AG08396 (cell line): ENCODE measurements around the gene ADNP2.

Experiments used
- DNase-seq: peaks from one replicate; pipeline ENCODE4 v3.0.0; 2012; ENCODE audit warnings: low spot score, mixed read lengths

Gene ADNP2, protein sequence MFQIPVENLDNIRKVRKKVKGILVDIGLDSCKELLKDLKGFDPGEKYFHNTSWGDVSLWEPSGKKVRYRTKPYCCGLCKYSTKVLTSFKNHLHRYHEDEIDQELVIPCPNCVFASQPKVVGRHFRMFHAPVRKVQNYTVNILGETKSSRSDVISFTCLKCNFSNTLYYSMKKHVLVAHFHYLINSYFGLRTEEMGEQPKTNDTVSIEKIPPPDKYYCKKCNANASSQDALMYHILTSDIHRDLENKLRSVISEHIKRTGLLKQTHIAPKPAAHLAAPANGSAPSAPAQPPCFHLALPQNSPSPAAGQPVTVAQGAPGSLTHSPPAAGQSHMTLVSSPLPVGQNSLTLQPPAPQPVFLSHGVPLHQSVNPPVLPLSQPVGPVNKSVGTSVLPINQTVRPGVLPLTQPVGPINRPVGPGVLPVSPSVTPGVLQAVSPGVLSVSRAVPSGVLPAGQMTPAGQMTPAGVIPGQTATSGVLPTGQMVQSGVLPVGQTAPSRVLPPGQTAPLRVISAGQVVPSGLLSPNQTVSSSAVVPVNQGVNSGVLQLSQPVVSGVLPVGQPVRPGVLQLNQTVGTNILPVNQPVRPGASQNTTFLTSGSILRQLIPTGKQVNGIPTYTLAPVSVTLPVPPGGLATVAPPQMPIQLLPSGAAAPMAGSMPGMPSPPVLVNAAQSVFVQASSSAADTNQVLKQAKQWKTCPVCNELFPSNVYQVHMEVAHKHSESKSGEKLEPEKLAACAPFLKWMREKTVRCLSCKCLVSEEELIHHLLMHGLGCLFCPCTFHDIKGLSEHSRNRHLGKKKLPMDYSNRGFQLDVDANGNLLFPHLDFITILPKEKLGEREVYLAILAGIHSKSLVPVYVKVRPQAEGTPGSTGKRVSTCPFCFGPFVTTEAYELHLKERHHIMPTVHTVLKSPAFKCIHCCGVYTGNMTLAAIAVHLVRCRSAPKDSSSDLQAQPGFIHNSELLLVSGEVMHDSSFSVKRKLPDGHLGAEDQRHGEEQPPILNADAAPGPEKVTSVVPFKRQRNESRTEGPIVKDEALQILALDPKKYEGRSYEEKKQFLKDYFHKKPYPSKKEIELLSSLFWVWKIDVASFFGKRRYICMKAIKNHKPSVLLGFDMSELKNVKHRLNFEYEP

DNA sequence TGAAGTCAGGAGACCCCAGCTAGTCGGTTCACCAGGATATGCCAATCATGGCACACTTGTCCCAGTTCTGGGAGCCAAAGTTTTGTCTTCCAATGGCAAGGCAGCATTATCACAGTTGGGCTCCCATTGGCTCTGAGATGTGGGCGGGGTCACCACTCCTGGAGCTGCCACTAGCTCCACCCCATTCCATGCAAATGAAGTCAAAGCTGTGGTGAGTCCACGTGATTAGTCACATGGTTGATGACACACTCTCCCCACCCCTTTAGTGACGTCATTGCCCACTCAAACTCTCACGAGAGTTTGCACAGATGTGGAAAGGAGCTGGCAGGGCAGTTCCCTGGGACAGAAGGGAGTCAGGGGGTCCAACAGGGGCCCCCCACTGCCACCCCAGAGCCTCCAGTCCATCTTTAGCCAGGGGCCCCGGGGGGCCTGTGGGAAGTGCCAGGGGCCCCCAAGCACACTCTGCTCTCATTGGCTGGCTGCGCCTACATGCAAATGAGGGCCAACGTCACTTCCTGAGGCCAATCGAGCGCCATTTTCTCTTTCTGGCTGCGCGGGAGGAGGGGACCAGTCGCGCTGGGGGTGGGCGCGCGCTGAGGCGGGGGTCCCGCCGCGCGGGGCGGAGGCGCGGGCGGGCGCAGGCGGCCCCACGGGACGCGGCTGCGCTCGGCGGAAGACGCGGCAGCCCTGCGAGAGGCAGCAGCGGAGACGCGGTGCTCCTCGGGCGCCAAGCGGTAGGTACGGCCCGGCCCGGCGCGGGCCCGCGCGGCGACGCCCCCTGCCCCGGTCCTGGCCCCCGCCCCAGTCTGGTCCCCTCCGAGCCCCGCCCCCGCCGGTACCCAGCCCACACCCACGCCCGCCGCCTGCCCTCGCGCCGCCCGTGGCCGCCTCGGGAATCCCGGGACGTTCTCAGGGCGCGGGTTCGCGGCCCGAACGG is at the start of gene ADNP2:
TSS of gene ADNP2 (plus strand) at position 524 of the 937 bp plus-strand sequence. CDS start 8,281 bp downstream, outside the sequence.
- peak; percentile 97 for DNase-seq

DNA sequence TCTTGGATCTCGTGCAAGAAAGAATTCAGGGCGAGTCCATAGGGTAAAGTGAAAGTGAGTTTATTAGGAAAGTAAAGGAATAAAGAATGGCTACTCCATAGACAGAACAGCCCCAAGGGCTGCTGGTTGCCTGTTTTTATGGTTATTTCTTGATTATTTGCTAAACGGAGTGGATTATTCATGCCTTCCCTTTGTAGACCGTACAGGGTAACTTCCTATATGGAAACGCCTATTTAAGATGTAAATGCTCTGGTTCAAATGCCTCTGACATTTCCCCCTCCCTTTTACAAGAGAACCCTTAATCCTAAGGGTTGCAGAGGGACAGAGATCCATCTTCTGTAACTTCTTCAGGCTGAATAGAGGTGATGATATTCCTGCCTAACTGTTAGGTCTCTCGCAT is 49.1 kb upstream of the ADNP2 start:
- DNase-seq, result no peak

DNA sequence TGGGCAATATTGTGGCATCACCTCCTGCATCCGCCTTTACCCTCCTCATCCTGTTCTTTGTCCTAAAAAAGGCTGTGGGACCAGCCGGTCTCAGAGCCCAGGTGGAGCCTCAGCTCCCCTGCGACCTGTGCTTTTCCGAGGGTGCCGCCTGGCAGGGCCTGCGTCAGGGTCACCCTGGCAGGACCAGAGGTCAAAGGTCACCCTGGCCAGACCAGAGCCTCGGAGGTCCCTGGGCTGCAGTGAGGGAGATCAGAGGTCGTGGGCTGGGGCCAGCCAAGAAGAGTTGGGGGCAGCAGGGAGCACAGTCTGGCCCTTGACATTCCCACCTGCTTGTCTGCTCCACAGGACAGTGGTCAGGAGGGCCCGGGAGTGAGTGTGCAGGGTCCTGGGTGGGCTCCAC is 43.4 kb upstream of the ADNP2 start:
- DNase-seq, result no peak

DNA sequence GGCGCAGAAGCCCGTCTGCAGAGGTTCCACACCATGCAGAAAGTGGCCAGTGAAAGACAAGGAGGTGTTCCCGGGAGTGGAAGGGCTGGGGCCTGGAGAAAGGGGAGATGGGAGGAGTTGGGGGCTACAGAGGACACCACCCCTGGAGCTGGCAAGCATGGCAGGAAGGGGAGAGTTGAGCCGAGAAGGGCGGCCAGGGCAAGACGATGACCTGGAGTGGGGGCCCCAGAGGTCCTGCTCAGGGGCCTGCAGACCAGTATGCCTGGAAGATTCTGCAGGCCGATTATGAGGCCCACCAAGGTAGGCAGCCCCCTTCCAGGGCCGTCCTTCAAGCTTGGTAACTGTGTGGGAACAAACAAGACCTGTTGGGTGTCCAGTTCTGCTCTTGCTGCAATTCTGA is 41.7 kb upstream of the ADNP2 start:
- DNase-seq, result no peak

DNA sequence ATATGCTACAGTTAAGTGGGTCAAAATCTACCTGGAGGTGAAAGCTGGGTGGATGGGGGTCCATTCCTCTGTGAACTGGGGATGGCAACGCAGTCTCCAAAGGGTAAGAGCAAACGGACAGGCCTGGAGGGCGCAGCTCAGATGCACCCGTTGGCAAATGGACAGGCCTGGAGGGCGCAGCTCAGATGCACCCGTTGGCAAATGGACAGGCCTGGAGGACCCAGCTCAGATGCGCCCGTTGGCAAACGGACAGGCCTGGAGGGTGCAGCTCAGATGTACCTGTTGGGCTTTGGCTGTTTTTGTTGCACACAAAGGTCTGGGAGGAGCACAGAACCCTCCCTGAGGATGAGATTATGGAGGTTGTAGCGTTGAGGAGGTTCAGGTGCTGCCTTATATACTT is 41.2 kb upstream of the ADNP2 start:
- no peak for DNase-seq

DNA sequence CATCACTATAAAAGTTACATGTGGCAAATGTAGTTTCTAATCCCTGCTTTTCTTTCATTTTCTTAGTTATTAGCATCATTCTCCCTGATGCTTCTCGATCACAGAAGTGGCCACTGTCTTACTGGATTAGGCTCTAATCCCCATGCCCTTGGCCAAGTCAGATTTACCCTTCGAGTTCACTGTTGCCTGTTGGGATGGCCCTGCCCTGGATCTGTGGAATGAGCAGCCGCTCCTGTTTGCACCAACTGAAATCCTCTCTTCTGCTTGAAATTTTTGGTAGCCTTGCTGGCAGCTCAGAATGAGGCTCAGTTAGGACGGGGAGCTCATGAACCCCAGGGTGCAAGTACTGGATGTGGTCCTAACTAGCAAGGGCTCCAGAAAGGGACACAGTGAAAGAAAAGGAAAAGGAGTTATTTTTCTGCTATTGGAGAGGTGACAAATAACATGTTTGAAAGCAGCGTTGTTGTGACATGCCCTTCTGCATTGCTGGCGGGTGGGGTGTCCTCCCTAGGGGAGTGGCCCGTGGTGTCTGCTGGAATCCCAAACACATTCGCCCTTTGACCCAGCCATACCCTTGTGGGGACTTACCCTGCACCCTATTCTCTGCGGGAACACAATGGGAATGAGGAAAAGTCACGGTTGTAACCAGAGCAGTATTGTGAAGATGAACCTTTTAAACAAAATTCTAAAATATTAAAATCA is 40.3 kb upstream of the ADNP2 start:
- DNase-seq, result no peak

DNA sequence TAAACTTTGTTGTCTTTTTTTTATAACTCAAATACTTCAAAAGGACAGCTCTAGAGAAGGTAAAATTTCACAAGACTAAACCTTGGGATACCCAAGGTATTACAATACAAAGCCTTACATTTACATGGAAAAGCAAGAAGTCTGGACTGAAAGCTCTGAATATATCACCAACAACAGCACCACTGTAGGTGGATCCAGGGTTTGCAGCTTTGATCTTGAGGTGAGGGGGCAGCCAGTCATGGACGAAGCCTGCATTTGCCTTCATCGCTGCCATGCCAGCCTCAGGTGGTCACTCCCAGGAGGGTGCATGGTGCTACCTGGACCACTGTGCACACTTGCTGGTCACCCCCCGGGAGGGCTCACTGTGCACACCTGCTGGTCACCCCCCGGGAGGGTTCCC is 38.2 kb upstream of the ADNP2 start:
- no peak for DNase-seq

DNA sequence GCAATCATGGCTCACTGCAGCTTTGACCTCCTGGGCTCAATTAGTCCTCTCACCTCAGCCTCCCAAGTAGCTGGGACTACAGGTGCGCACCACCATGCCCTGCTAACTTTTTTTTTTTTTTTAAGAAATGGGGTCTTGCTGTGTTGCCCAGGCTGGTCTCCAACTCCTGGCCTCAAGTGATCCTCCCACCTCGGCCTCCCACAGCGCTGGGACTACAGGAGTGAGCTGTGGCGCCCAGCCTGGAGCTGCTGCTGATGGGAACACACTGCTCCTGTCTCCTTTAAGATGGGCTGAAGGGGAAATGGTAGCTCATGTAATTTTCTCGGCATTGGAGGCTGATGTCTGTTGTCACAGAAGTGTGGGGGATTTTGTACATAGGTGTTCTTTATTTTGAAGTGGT is 34.9 kb upstream of the ADNP2 start:
- no peak for DNase-seq

DNA sequence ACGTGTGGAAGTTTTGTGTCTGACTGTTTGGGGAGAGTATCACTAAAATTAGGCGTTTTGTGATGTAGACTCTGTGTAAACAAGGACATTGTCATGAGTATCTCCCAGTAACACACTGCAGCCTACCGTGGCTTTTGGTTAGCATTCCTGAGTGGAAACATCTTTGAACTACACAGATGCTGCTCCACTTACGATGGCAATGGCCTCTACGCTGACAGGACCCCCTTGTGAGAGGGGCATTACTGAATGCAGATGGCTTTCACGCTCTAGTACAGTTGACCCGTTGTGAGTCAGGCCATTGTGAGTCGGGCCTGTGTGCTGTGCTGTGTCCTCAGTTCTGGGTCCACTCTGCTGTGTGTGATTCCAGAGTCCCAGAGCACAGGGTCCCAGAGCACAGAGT is 34.4 kb upstream of the ADNP2 start:
- no peak for DNase-seq

DNA sequence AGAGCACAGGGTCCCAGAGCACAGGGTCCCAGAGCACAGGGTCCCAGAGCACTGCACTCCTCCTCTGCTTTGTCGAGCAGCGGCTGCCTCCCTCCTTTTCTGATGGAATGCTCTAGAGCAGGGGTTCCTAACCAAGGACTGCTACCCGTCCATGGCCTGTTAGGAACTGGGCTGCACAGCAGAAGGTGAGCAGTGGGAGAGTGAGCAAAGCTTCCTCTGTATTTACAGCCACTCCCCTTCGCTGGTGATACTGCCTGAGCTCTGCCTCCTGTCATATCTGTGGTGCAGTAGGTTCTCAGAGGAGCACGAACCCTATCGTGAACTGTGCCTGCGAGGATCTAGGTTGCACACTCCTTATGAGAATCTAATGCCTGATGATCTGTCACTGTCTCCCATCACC is 33.1 kb upstream of the ADNP2 start:
- no peak for DNase-seq

DNA sequence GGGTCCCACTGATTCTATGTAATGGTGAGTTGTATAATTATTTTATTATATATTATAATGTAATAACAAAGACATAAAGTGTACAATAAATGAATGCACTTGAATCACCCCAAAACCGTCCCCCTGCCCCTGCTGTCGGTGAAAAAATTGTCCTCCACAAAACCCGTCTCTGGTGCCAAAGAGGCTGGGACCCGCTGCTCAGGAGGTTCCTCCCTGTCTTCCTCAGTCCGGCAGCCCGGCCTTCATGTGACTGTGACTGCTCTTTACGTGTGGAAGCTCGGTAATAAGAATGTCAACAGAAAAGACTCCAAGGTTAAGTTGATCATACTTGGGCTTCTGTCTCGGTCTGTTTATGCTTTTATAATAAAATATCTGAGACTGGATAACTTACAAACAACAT is 32.7 kb upstream of the ADNP2 start:
- no peak for DNase-seq

DNA sequence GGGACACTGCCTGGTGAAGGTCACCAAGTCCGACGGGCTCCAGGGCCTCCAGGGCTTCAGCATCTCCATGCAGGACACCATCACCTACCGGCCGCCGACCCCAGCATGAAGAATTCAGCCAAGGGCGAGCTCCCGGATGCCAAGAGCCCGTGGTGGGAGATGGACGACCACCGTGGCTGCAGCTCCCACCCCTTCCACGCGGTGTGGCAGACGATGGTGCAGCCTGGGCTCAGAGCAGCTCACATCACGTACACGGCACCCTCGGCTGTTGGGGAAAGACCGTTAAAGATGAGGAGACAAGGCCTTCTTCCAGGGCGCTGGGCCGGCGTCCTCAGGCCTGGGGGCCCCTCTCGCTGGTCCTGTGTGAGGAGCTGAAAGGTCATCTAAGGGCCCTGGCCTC is 31.2 kb upstream of the ADNP2 start:
- DNase-seq, result no peak

DNA sequence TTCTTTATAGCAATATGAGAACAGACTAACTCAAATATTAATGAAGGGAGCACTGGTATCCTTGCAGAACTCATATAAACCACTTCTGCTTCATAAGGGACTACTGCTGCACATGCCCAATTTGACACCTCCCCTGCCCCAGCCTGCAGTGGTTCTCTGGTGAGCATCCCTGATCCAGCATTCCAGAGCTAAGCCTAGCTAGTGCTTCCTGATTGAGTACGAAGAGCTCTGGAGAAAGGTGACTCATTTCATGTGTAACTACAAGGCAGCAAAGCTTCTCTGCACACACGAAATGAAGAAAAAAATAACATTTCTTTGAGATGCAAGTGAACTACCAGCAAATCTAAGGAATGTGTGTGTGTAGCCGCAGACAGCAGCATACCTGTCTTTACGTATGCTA is 22.8 kb upstream of the ADNP2 start:
- peak; percentile 37 for DNase-seq

DNA sequence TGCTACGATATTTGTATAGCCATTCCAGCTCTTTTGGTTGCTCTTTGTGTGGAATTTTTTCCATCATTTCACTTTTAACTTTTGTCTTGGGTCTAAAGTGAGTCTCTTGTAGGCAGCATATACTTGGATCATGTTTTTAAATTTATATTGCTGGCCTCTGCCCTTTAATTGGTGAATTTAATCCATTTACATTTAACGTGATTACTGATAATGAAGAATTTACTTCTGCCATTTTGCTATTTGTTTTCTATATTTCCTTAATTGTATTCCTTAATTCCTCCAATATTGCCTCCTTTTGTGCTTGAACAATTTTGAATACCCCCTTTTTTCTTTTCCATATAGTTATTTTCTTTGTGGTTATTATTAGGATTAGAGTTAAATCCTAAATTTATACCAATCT is 21.0 kb upstream of the ADNP2 start:
- DNase-seq, result no peak

DNA sequence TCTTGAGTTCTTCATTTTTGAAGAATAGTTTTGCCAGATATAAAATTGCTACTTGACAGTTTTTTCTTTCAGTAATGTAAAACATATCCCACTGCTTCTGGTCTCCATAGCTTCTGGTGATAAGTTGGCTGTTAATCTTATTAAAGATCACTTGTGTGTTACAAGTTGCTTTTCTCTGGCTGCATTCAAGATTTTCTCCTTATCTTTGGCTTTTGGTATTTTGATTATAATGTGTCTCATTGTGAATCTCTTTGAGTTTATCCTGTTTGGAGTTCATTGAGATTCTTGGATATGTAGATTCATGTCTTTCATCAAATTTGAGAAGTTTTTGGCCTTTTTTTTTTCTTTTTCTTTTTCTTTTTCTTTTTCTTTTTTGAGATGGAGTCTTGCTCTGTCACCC is 20.2 kb upstream of the ADNP2 start:
- DNase-seq, result no peak

DNA sequence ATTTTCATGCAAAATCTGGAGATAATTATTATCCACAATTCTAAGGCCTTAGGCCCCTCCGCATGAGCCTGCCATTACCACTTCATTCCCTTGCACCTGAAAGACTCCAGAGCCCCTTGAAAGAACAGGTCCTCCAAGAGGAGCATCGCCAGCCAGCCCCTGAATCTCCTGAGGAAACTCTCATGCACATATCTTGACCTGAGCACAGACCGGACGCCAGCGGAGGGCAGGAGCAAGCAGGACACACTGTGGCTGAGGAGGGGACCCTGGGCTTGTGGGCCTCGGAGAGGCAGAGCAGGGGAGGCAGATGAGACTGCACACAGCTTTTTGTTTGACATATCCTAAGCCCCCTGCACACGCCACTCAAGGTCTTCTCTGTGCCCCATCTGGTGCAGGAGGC is 13.6 kb upstream of the ADNP2 start:
- no peak for DNase-seq

DNA sequence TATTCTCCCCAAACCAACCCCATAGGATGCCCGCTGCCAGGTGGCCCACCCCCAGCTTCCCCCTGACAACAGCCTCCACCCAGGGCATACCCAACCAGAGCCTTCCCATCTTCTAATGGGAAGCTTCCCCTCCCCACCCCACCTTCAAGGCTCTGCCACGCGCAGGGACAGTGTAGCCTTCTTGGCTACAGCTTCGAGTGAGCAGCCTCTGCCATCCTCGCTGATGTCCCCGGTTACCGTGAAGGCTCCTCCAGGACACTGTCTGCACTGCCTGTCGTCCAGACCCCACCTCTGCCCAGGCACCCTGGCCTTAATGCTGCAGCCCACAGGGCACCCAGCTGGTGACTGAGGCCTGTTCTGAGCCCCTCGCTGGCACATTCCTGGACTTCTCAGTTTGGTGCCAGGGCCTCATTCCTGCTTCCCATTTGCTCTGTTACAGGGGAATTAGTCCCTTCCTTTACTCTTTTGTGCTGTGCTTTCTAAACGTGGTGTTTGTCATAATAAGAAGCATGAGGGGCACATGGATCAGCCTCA is 13.0 kb upstream of the ADNP2 start:
- no peak for DNase-seq

DNA sequence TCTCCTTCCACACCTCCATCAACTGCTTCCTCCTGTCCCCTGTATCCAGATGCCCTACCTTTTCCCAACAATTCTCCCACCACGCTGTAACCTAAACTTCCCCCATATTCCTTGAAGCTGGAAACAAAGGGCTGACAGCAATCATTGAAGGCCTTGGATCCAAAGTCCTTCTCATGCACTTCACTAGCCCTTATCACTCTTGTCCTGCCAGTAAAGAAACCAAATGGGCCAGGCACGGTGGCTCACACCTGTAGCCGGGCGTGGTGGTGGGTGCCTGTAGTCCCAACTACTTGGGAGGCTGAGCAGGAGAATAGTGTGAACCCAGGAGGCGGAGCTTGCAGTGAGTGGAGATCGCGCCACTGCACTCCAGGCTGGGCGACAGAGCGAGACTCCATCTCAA is 11.9 kb upstream of the ADNP2 start:
- DNase-seq, result no peak

DNA sequence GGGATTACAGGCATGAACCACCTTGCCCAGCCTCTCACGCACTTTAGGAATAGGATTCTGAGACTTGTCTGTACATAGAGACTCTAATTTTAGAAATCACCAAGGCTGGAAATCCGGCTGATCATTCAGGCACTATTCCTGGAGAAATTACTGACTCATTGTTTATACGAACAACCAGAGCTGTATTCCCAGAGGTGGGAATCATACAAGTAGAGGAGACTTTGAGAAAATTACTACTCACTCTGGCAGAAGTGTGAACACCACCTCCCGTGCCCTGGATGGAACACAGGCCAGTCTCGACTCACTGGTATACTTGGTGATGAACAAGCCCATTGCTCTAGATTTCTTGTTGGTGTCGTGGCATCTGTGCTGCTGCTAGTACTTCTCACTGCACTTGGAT is 5.8 kb upstream of the ADNP2 start:
- DNase-seq, result peak; percentile 22

DNA sequence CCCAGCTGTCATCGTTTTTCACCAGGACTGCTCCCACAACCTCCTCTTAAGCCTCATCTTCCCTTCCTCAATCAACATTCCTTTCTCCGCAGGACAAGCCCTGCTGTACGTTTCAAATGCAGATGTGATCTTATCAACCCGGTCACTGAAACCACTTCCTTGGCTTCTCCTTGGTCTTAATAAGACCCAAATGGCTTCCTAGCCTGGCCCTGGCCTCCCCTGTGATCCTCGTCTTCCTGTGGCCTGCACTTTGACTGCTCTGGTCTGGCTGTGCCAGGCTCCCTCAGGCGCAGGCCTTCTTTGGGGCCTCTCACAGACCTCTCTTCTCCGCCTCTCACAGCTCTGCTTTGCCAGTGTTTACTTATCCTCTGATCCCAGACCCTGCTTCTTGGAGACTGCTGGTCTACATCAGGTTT is 4.7 kb upstream of the ADNP2 start:
- DNase-seq, result no peak
